WI38 (cell line): ENCODE measurements around the gene WNT8B.

ENCODE experiments used
- H3K4me3 ChIP-seq: 2 replicates; pipeline ENCODE4 v1.5.1; 2011; ENCODE audit warnings: low read depth, mild to moderate bottlenecking, control low read depth, low read length
- TF ChIP-seq, protein P1 (sequence below): IDR thresholded peaks from 2 replicates; pipeline ENCODE4 v1.5.1; 2012; ENCODE audit warnings: low read depth, mild to moderate bottlenecking, control low read depth, low read length

The WNT8B gene

DNA sequence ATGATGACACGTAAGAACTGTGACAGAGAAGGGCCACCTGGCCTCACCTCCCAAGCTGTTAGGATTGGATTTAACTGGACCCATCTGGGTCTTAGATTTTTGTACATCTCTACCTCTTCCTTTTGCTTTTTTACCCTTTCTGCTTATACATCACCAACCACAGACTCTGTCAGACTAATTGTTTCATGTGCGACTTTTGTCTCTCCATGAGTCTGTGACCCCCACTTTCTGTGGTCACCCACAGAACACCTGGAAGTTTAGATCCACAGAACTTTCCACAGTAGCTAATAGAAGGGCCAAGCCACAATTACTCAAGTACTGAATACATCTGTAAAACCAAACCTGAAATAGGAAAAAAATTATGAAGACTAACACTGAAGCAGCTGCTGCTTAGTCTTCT, 33.8 kb downstream of the WNT8B start:
- H3K4me3 ChIP-seq, result no peak overlapping the region
- TF ChIP-seq, protein P1, sequence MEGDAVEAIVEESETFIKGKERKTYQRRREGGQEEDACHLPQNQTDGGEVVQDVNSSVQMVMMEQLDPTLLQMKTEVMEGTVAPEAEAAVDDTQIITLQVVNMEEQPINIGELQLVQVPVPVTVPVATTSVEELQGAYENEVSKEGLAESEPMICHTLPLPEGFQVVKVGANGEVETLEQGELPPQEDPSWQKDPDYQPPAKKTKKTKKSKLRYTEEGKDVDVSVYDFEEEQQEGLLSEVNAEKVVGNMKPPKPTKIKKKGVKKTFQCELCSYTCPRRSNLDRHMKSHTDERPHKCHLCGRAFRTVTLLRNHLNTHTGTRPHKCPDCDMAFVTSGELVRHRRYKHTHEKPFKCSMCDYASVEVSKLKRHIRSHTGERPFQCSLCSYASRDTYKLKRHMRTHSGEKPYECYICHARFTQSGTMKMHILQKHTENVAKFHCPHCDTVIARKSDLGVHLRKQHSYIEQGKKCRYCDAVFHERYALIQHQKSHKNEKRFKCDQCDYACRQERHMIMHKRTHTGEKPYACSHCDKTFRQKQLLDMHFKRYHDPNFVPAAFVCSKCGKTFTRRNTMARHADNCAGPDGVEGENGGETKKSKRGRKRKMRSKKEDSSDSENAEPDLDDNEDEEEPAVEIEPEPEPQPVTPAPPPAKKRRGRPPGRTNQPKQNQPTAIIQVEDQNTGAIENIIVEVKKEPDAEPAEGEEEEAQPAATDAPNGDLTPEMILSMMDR, result no peak

DNA sequence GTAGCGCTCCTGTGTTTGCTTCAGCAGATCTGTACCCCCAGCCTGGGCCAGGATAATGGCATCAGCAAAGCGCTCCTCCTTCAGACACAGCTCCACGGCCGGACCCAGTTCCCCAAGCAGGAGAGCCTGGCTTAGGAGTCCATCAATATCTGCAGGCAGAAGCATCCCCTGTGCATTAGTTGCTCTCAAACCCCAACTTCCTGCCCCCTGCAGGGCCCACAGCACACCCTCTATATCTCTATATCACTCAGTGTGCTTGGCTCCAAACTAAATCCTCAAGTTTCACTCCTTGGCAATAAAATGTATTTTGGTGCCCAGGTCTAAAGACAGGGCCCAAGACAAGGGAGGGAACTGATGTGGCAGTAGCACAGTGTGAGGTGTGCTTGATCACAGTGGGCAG, 35.2 kb downstream of the WNT8B start:
- H3K4me3 ChIP-seq, result no peak overlapping the region
- TF ChIP-seq, protein P1, result no peak

DNA sequence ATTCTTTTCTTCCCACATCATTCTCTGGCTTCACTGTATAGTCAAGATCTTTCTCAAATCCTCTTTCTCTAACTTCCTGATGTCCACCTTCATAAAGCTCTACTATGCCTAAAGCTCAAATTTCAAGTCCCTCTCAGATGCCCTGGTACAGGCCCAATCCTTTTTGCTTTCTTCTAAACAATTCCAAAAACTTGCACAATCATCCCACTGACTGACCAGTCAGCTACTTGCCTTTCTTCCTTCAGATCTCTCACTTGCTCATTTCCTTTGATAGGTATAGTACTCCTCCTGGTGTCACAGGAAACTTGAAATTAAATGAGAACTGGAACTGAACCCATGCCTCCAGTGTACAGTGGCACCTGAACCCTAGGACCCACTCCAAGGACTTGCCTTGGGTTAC, 38.6 kb downstream of the WNT8B start:
- TF ChIP-seq, protein P1, result no peak
- H3K4me3 ChIP-seq, result no peak overlapping the region

DNA sequence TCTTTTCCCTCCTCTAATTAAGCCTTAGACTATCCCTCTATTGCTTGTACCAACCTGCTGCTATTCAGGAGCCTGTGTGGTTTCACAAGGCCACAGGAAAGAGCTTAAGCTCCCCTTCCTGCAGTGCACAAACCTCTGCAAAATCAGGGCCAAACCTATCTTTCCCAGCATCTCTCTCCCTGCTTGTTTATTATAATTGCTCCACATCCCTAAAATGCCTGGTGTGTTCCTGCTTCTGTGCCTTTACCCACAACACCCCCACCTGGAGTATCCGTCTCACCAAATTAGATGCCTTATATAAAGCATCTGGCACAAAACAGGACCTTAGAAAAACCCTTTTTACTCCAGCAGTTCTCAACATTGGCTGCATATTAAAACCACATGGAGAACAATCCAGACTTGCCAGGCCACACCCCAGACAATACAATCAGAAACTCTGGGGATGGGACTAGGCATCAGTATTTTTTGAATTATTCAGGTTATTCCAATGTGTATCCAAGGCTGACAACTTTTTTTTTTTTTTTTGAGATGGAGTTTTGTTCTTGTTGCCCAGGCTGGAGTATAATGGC, 40.2 kb downstream of the WNT8B start:
- TF ChIP-seq, protein P1, result no peak
- no peak overlapping the region for H3K4me3 ChIP-seq

GRCh38 chr10:100504096-100504495, 41.3 kb downstream of the WNT8B start:
- TF ChIP-seq, protein P1, result no peak
- no peak overlapping the region for H3K4me3 ChIP-seq

DNA sequence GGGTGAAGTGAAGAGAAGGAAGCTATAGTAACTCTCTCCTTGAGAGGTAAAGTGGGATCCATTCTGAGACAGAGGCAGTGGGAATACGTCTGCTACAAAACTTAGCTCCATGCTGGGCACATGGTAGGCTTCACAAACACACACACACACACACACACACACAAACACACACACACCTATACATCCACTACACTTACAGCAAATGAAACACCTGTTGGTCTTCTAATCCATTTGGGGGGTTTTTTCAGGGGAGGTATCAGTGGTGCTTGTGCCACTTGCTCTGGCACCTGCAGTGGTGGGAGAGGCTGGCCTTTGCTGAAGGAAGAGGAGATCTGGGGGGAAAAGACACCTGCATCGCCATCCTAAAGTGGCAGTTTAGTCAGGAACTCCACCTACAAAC, 42.4 kb downstream of the WNT8B start:
- H3K4me3 ChIP-seq, result no peak overlapping the region
- TF ChIP-seq, protein P1, result no peak

DNA sequence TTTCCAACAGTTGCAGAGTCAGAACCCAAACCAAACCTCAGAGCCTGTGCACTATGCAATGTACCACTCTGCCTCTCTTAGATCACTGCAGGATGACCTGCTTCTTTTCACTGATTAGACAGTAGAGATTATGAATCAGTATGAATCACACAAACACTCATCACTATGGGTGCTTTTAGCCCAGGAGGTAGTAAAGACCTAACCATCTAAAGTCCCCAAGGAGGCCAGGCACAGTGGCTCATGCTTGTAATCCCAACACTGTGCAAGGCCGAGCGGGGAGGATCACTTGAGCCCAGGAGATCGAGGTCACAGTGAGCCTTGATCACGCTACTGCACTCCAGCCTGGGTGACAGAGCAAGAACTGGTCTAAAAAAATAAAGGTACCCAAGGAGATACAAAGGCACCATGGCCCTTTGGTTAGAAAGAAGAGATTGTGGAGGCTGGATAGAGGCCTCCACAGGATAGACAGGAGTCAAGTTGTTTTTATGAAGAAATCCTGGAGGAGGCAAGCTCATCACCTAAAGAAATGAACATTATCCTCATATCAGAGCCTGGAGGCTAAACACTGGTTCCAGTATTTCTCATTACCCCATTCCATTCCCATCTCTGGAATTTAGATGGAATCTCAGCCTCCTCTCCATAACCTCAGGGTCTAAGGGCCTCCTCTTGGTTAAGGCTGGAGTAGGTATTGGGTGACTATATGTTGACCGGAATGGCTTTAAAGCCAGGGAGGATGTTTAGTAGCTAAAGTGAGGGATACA, 44.0 kb downstream of the WNT8B start:
- no peak overlapping the region for H3K4me3 ChIP-seq
- TF ChIP-seq, protein P1, result no peak
